ENCODE measurements around the gene CA9.

CA9 gene

DNA sequence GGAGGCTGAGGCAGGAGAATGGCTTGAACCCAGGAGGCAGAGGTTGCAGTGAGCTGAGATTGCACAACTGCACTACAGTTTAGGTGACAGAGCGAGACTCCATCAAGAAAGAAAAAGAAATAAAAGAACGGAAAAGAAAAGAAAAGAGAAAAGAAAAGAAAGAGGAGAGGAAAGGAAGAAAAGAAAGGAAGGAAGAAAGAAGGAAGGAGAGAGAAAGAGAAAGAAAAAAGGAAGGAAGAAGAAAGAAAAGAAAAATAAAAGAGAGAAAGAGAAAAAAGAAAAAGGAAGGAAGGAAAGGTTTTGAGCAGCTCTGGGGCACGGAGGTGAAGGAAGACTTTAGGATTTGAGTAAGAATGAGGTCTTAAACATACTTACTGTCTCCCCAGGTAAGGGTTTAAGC is 39.9 kb downstream of the CA9 start:
- H3K9me3 Mint-ChIP-seq, result no peaks in the 10 kb centered on the region
- peaks cover 8% of the 10 kb centered on the region for H3K4me1 Mint-ChIP-seq
- H3K27ac Mint-ChIP-seq, result no peak overlapping the region
- no peak for DNase-seq
- TF ChIP-seq, protein P1, sequence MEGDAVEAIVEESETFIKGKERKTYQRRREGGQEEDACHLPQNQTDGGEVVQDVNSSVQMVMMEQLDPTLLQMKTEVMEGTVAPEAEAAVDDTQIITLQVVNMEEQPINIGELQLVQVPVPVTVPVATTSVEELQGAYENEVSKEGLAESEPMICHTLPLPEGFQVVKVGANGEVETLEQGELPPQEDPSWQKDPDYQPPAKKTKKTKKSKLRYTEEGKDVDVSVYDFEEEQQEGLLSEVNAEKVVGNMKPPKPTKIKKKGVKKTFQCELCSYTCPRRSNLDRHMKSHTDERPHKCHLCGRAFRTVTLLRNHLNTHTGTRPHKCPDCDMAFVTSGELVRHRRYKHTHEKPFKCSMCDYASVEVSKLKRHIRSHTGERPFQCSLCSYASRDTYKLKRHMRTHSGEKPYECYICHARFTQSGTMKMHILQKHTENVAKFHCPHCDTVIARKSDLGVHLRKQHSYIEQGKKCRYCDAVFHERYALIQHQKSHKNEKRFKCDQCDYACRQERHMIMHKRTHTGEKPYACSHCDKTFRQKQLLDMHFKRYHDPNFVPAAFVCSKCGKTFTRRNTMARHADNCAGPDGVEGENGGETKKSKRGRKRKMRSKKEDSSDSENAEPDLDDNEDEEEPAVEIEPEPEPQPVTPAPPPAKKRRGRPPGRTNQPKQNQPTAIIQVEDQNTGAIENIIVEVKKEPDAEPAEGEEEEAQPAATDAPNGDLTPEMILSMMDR (IDR thresholded peaks at IDR 0.05), result no peak
- H3K4me3 Mint-ChIP-seq, result no peak overlapping the region
- H3K36me3 Mint-ChIP-seq (ENCODE audit: low read depth), result peaks cover 88% of the 10 kb centered on the region
- H3K27me3 Mint-ChIP-seq (ENCODE audit: low read depth, poor library complexity), result no peaks in the 10 kb centered on the region

DNA sequence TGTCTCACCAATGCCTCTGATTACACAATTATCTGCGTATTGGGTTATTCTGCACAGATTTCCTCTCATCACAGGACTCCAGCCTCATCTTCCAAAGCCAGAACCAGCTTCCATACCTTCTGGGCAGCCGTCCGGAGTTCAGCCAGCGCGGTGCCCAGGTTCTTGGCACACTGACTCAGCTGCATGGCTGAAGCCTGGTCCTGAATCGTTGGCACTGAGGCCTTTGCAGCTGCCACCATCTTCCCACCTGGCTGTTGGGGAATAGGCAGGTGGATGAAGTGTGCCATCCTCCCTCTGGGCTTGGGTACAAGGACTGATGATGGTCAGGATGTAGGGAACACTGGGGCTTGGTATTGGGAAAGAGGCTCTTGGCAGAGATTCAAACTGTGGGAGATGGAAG is 40.4 kb downstream of the CA9 start:
- H3K36me3 Mint-ChIP-seq (ENCODE audit: low read depth), result peaks cover 86% of the 10 kb centered on the region
- TF ChIP-seq, protein P1 (IDR thresholded peaks at IDR 0.05), result no peak
- H3K4me3 Mint-ChIP-seq, result no peak overlapping the region
- no peak overlapping the region for H3K27ac Mint-ChIP-seq
- H3K4me1 Mint-ChIP-seq, result peaks cover 8% of the 10 kb centered on the region
- DNase-seq, result no peak
- H3K27me3 Mint-ChIP-seq (ENCODE audit: low read depth, poor library complexity), result no peaks in the 10 kb centered on the region
- no peaks in the 10 kb centered on the region for H3K9me3 Mint-ChIP-seq

DNA sequence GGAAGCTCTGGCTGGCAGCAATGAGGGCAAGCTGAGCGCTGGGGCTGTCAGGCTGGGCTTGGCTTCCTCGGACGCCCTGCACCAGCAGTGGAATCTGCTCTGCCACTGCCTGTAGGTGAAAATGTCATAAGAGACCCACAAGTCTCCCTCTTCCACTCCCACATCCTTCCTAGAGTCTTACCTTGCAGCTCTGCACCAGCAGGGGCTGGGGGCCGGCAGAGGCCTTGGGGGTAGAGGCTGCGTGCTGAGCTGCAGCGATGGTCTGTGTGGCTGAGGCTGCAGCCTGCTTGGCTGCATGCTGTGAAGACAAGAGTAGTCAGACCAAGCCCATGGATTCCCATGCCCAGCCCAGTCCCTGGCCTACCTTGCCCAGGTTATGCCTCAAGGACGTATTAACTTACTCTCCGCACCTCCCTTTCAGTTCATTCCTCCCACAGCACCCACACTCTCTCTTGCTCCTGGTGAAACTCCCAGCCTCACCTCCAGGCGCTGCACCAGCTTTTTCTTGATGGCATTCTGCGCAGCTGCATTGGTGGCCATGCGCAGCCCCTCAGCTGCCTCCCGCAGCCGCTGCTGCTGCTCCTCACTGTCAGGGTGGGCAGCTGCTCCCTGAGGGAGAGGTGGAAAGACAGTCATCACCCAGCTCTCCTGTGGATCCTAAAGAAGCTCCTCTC is 41.0 kb downstream of the CA9 start:
- TF ChIP-seq, protein P1 (IDR thresholded peaks at IDR 0.05), result no peak
- Mint-ChIP-seq H3K27me3 (ENCODE audit: low read depth, poor library complexity) (no peaks in the 10 kb centered on the region), H3K27ac (peak overlapping the region; percentile 64), H3K9me3 (no peaks in the 10 kb centered on the region), H3K36me3 (ENCODE audit: low read depth) (peaks cover 88% of the 10 kb centered on the region), H3K4me3 (no peak overlapping the region), H3K4me1 (peaks cover 8% of the 10 kb centered on the region)
- no peak for DNase-seq

DNA sequence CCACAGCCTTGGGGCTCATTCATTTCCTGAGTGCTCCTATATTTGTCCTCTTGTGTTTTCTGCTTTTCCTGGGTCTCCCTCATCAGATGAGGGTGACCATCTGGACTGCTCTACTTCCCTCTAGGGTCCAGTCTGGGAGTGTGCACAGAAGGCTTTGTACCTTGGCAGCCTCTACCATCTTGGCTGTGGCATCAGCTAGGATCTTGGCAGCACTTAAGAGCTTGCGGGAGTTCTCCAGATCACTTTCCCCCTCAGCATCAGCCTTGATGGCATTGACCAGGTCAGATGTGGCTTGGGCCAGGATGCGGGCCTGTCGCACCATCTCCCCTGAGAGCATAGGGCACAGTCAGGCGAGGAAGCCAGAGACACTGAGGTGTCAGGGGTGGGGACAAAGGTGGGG is 42.5 kb downstream of the CA9 start:
- no peak for DNase-seq
- Mint-ChIP-seq H3K4me1 (peaks cover 8% of the 10 kb centered on the region), H3K27ac (peak overlapping the region; percentile 78), H3K9me3 (no peaks in the 10 kb centered on the region), H3K27me3 (ENCODE audit: low read depth, poor library complexity) (no peaks in the 10 kb centered on the region), H3K36me3 (ENCODE audit: low read depth) (peaks cover 83% of the 10 kb centered on the region), H3K4me3 (no peak overlapping the region)
- TF ChIP-seq, protein P1 (IDR thresholded peaks at IDR 0.05), result no peak

- Mint-ChIP-seq H3K4me1 (no peaks in the 10 kb centered on the region), H3K4me3 (no peak overlapping the region), H3K27ac (no peak overlapping the region), H3K9me3 (no peaks in the 10 kb centered on the region), H3K36me3 (ENCODE audit: low read depth) (peaks cover 85% of the 10 kb centered on the region), H3K27me3 (ENCODE audit: low read depth, poor library complexity) (no peaks in the 10 kb centered on the region)
- no peak for DNase-seq
- TF ChIP-seq, protein P1 (IDR thresholded peaks at IDR 0.05), result no peak
Observed at GRCh38 chr9:35717132-35717870, 43.6 kb downstream of the CA9 start.

All from nephron progenitor cell (in vitro differentiated cells).